Islet precursor cell (in vitro differentiated cells): ENCODE results near the gene TMEM181.
A peak's percentile ranks its signal among the peaks of the same experiment; 100 is the strongest.
"Not testable (repeated sequence)": the region's sequence is repeated elsewhere in the genome, so short reads cannot be mapped to it uniquely, and the experiment has no call there.

Experiments
- DNase-seq: peaks from one replicate; pipeline ENCODE4 v3.0.0-alpha.2; 2018

The TMEM181 gene

DNA sequence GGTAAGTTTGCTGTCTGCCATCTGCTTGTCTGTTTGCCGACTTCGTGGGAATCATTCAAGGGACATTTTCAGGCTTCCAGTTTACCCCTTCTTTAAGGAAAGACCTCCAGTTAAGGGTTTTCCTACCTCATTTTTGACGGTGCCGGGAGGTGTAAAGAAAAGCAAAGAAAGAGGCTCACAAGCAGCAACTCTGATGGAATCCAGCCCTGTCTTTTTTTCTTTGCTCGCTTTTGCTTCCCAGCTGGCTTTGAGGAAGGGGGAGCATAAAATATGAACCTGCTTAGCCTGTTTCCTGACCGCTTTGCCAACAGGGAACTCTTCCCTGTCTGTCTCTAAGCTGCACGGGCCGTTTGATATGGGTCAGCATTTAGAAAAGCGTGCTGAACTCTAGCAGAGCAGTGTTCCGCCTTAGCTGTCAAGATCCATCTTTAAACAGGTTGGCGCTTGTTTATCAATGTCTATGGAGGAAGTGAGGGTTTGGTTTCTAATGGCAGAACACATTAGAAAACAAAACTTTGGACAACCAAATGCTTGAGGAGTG, 103.8 kb downstream of the TMEM181 start:
- no peak for DNase-seq

DNA sequence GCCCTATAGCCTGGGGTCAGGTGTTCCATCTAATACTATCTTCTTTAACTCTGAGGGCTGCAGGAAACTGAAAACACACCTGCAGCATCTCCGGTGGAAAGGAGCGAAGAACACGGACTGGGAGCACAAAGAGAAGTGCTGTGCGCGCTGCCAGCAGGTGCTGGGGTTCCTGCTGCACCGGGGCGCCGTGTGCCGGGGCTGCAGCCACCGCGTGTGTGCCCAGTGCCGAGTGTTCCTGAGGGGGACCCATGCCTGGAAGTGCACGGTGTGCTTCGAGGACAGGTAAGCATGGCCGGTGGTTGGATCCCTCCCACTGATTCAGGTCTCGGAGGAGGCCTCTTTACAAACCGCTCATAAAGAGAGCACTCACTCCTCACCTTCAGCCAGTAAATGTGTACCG, 105.4 kb downstream of the TMEM181 start:
- DNase-seq, result peak; percentile 30

DNA sequence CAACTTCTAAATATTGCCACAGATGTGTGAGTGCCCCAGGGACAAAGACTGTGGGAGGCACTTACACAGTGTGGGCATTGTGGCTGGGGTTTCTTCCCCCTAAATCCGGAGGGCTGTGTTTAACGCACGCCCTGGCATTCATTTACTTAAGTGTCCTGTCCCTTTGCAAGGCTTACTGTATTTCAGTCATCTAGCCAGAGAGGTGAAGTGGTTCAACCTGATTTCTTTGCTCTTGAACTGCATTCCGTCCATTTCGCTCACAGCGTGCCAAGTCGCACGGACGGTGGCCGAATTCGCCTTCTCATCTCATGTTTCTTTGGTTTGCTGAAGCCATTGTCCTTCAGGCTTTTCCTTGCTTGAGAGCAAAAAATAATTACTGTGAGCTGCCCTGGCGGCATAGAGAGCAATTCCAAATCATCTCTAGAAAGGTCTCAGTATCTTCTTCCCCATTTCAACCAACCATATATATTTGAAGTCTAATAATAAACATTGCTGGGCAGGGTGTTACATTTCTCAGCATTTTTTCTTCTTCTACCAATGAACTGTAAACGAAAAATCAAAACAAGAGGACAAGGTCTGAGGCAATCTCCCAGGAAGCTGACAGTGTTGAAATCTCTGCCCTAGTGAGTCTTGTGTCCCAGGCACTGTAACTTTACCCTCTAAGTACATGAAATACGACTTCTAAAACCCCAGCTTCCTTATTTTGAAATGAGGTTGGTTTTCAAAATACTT, 106.9 kb downstream of the TMEM181 start:
- peak; percentile 63 for DNase-seq

DNA sequence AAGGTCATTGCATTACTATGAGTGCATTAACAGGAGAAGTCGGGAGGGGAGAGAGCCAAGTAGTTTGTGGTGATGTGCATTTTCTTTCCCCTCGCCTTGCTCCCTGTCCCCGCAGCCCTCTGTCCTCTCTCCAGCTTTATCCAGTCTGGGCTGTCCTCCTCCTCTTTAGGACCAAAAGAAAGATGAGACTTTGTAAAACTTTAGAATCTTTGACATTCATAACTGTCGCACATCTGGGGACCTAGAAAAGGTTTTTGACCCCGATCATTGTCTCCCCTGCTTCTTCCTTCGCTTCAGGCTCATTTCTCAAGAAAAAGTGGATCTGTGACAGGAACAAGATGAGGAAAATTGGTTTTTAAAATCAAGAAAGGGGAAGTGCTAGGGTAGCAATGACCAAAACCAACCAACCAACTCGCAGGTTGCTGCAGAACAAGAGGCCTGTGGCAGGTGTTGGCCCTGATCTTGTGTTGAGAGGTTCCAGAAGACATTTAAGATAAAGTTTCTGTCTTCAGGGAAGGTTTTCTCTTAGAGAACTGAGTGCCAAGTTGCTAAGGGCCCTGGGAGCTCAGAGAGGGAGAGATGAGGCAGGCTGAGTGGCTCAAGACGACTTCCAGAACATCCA, 107.6 kb downstream of the TMEM181 start:
- DNase-seq, result no peak

DNA sequence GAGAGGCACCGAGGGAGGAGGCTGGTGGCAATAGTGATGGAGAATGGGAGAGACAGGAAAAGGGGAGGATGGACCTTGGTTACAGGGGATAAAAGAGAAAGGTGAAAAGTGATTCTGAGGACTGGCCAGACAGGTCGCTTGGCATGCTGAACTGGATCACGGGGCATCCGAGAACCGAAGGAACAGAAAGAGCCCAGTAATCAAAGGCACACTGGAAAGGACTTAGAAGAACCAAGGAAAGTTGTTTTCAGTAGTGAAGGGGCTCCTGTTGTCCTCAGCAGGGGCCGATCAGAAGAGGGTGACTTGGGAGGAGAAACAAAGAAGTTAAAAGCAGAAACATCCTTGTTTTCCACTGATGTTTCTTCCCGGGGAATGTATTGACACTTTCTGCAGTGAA, 108.8 kb downstream of the TMEM181 start:
- no peak for DNase-seq

DNA sequence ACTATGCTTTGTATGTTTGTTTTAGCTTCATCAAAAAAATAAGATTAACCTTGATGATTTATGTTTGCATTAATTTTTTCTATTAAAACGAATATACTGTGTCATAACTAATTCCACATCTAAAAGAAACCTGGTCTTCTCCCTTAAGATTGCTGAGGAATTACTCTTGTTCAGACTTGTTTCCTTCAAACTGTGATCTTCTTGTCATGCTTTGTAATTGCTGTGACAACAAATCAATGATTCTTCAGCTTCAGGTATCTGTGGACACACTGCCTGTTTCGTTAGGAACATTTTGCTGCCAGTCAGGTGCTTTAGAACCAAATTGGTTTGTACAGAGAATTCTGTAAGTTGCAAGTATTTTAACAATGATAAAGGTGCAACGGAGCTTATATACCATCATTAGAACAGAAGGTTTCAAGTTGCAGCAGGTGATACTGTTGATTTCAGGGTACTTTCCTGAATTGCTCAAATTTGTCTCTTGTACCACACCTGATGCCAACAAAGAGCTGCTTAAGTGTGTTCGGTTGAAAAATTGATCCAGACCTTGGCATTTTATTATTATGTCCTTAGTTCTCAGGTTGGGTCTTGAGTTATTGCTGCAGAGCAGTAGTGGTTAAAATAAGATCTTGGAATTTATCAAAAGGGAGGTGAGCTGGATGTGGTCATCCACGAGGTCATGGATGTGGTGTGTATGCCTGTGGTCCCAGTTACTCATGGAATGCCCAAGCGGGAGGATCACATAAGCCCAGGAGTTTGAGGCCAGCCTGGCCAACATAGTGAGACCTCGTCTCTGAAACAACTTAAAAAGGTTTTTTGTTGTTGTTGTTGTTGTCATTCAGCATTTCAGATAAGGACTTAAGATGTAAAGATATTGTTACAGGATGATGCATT, 109.5 kb downstream of the TMEM181 start:
- peak; percentile 40 for DNase-seq

DNA sequence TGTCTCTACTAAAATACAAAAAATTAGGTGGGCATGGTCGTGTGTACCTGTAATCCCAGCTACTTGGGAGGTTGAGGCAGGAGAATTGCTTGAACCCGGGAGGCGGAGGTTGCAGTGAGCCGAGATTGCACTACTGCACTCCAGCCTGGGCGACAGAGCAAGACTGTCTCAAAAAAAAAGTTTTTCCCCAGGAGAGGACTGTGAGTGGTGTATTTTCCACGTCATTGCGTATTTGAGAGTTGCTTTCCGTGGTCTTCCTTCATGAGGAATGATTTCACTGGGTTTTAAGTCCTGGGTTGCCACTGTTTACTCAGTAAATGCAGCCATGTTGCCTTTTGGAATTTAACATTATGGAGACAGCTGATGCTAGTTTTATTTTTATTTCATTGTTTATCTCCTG, 112.2 kb downstream of the TMEM181 start:
- not testable (repeated sequence) for DNase-seq

DNA sequence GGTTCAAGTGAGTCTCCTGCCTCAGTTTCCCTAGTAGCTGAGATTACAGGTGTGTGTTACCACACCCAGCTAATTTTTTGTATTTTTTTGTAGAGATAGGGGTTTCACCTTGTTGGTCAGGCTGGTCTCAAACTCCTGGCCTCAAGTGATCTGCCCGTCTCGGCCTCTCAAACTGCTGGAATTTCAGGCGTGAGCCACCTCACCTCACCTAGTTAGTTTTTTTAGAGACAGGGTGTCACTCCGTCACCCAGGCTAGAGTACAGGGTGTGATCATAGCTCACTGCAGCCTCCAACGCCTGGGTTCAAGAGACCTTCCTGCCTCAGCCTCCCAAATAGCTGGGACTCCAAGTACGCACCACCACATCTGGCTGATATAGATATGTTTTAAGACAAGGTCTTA, 112.8 kb downstream of the TMEM181 start:
- DNase-seq, result no peak

DNA sequence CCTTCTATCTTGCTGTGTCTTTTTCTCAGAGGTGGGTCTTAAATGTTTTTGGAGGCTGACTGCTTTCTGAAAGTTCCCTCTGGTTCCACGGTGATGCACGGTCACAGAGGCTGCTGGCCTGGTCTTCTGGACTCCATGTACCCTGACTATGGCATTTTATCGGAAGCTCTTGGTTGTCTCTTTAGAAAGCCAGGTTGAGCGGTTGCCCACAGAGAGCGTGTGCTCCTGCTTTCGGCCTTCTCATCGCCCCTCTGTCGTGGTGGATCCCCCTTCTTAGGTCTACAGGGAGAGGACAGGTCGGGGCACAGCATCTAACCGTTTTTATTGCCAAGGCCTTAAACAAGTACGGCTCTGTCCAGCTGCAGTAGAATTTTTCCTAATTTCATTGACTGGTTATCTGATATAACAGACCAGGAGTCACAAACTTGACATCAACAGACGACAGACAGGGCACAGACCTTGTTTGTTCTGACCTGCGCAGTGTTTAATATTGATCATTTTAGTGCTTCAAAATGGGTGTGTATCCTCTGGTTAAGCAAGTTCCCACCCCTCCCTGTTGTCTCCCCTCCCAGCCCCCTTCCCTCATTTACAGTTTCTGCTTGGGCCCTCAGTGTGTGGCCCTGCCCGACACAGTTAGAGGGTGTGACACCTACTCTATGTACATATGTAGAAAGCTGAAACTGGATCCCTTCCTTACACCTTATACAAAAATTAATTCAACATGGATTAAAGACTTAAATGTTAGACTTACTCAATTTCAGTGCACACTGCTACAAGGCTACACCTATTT, 114.6 kb downstream of the TMEM181 start:
- DNase-seq, result no peak

DNA sequence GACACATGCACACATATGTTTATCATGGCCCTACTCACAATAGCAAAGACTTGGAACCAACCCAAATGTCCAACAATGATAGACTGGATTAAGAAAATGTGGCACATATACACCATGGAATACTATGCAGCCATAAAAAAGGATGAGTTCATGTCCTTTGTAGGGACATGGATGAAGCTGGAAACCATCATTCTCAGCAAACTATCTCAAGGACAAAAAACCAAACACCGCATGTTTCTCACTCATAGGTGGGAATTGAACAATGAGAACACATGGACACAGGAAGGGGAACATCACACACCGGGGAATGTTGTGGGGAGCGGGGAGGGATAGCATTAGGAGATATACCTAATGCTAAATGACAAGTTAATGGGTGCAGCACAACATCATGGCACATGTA, 117.2 kb downstream of the TMEM181 start:
- DNase-seq, result not testable (repeated sequence)

DNA sequence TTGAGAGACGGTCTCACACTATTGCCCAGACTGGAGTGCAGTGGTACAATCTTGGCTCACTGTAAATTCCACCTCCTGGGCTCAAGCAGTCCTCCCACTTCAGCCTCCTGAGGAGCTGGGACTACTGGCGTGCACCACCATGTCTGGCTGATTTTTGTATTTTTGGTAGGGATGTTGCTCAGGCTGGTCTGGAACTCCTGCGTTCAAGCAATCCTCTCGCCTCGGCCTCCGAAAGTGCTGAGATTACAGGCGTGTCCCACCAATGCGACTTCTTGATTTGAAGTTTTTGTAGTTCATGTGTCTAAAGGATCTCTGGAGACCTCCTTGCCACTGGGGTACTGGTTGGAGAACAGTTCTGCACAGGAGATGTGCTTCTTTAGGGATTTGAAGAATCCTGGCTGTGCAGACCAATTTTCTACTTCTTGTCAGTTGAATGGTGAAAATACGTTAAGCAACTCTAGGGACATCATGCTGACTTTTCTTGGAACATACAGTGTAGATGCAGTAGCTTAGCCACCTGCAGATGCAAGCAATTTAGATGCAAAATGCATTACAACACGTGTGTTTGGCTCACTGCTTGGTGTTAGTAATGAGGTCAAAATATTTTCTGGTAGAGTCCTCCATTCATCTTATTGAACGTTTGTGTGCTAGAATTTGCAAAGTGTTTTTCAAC, 118.2 kb downstream of the TMEM181 start:
- peak; percentile 27 for DNase-seq

DNA sequence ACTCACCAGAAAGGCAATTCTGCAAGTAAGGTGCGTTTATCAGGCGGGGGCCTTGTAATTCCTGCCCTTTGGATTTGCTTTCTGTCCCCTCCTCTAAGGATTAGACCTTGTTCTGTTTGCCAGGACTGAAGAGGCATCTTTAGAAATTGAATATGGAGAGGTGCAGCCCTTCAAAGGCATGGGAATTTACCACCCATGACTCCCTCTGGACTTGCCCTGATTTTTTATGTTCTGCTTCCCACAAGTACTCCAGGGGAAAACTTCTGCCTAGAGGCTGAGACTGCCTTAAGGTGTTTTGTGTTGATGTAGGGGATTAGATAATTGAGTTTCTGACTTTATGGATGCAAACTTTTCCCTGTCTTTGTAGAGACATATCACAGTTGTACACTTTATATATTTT, 120.1 kb downstream of the TMEM181 start:
- DNase-seq, result peak; percentile 26

DNA sequence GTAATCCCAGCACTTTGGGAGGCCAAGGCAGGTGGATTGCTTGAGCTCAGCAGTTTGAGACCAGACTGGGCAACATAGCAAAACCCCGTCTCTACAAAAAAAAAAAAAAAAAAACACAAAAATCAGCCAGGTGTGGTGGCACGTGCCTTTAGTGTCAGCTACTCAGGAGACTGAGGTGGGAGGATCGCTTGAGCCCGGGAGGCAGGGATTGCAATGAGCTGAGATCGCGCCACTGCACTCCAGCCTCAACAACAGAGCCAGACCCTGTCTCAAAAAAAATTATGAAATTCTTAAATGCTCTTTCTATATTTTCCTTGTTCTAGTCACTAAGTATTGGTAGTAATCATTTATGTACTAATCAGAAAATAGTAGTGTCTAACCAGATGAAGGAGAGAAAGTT, 120.6 kb downstream of the TMEM181 start:
- peak; percentile 12 for DNase-seq

DNA sequence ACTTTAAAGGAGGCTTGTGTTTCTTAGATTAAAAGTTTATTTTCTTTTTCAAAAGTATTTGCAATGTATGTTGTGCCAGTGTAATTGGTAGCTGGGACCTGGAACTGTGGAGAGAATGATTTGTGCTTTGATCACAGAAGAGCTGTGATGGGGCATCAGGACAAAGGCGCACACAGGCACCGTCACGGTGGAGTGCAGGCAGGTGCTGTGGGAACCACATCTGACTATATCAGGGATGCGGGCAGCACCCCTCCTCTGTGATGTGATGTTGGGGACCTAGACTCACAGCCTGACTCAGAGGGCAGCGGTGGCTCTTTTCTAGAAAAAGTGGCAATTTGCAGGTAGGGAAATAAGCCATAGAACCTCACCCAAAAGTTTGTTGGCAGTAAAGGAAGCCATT, 124.4 kb downstream of the TMEM181 start:
- DNase-seq, result no peak

DNA sequence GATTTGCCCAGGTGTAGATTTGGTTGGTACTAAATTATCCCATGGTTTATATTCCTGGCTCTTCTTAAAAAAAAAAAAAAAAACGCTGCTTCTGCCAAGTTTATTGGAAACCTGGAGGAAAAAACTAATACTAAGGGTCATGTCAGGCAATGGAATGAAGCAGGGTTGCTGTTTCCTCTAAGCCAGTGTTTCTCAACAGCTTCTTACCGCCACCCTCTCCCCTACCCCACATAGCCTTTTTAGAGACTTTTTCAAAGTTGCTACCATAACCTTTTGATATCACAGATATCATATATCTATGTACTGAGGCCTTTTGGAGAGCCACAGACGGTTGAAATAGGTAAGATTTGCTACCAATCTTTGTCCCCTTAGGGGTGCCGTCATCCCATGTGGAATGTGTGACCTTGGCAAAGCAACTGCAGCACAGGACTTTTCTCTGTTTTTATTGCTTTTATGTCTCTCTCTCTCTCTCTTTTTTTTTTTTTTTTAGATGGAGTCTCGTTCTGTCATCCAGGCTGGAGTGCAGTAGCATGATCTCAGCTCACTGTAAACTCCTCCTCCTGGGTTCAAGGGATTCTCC, 124.9 kb downstream of the TMEM181 start:
- DNase-seq, result no peak
